GM12878 (cell line): ENCODE measurements around the gene OCA2. TPM values are rescaled to one million over a fixed set of nuclear protein-coding genes. Genes with fewer than 3 reads are reported as not detected.
A peak's percentile ranks its signal among the peaks of the same experiment; 100 is the strongest.

ENCODE experiments used
- ATAC-seq: fragments of 200-7000 bp; cut with Tn5 transposase; 3 replicates; pipeline ENCODE4 v1.9.1; 2020; ENCODE audit warnings: mild to moderate bottlenecking, moderate library complexity
- BruUV-seq: library from RNA; stranded (reverse); fragments of 400-500 nt; replicated peaks from 2 replicates; lab custom pipeline; 2021; lab: Mats Ljungman, UMichigan
- CTCF ChIA-PET: fragments of 300-600 bp; sonication (Branson Sonifier 250); formaldehyde crosslinking; extraction: SDS; loops from one replicate; lab custom pipeline; 2021; ENCODE audit warnings: inconsistent platforms; lab: Yijun Ruan, JAX
- POLR2A ChIA-PET: fragments of 350-600 bp; formaldehyde crosslinking; extraction: SDS; loops from one replicate; lab custom pipeline; 2021; ENCODE audit warnings: inconsistent platforms; lab: Charles Lee
- RAD21 ChIA-PET: fragments of 300-600 bp; sonication (Branson Sonifier 250); formaldehyde crosslinking; loops from one replicate; lab custom pipeline; 2023; ENCODE audit warnings: antibody characterized with exemption; ENCODE audit not compliant: unreplicated experiment; lab: Charles Lee
- SMC1A ChIA-PET: fragments of 300-600 bp; sonication (Branson Sonifier 250); formaldehyde crosslinking; loops from one replicate; lab custom pipeline; 2023; ENCODE audit not compliant: unreplicated experiment, uncharacterized antibody; lab: Charles Lee
- DNase-seq: peaks from one replicate; pipeline ENCODE4 v3.0.0-alpha.2; 2011; ENCODE audit warnings: low read depth, low spot score
- FAIRE-seq: peaks from 3 replicates; lab custom pipeline; 2011; peaks lifted over from hg19 to GRCh38; lab: Jason Lieb, UNC
- H2AFZ ChIP-seq: 2 replicates; pipeline ENCODE4 v1.6.0; 2011; ENCODE audit warnings: low read depth, low read length, control low read depth; ENCODE audit not compliant: control insufficient read depth
- H3K27ac ChIP-seq: 2 replicates; pipeline ENCODE4 v1.5.1; 2011; ENCODE audit warnings: control low read depth; ENCODE audit not compliant: control insufficient read depth, insufficient read depth
- H3K27me3 ChIP-seq, 2 experiments: replicated peaks in 1 of 2; 2 replicates each; pipeline versions ENCODE4 v1.6.0 to v1.6.1; 2011; ENCODE audit warnings: low read length in 1 of 2; ENCODE audit not compliant: control insufficient read depth in 2 of 2, insufficient read depth in 2 of 2
- H3K36me3 ChIP-seq, 2 experiments: 2 replicates each; pipeline ENCODE4 v1.5.1; 2011; ENCODE audit warnings: low read length in 1 of 2; ENCODE audit not compliant: control insufficient read depth in 2 of 2, insufficient read depth in 2 of 2
- H3K4me1 ChIP-seq: 2 replicates; pipeline ENCODE4 v1.6.1; 2011; ENCODE audit warnings: mild to moderate bottlenecking, low read length, moderate library complexity, mixed read lengths; ENCODE audit not compliant: control insufficient read depth, insufficient read depth
- H3K4me2 ChIP-seq: 2 replicates; pipeline ENCODE4 v1.6.0; 2011; ENCODE audit warnings: control low read depth; ENCODE audit not compliant: control insufficient read depth, insufficient read depth
- H3K4me3 ChIP-seq: fragments of 200-600 bp; sonication (generic); 2 replicates; pipeline ENCODE4 v1.5.1; 2016
- H3K79me2 ChIP-seq: 2 replicates; pipeline ENCODE4 v1.6.0; 2011; ENCODE audit warnings: low read length; ENCODE audit not compliant: control insufficient read depth, insufficient read depth
- H3K9ac ChIP-seq: 2 replicates; pipeline ENCODE4 v1.8.0; 2011; ENCODE audit warnings: low read length, control low read depth, mixed read lengths; ENCODE audit not compliant: control insufficient read depth, insufficient read depth
- H3K9me3 ChIP-seq: replicated peaks from 3 replicates; pipeline ENCODE4 v1.5.1; 2011; ENCODE audit warnings: mild to moderate bottlenecking, low read length; ENCODE audit not compliant: control insufficient read depth, insufficient read depth
- H4K20me1 ChIP-seq: 2 replicates; pipeline ENCODE4 v1.6.0; 2011; ENCODE audit not compliant: control insufficient read depth, insufficient read depth
- BCL11A ChIP-seq: IDR thresholded peaks from 2 replicates; pipeline ENCODE4 v1.6.1; 2011; ENCODE audit warnings: low read depth, low read length
- CBX3 ChIP-seq: fragments of 200-600 bp; sonication (generic); IDR thresholded peaks from 2 replicates; pipeline ENCODE4 v1.6.1; 2016; ENCODE audit warnings: low read depth, borderline replicate concordance
- CBX5 ChIP-seq: sonication (generic); IDR thresholded peaks from 2 replicates; pipeline ENCODE4 v1.6.1; 2016; ENCODE audit warnings: low read depth, moderate library complexity, mild to moderate bottlenecking, inconsistent platforms
- CHD1 ChIP-seq: IDR thresholded peaks from 2 replicates; pipeline ENCODE4 v1.6.1; 2012; ENCODE audit warnings: low read depth, low read length, improper control_type of control experiment
- EED ChIP-seq: sonication (generic); IDR thresholded peaks from 2 replicates; pipeline ENCODE4 v1.6.1; 2016; ENCODE audit warnings: antibody characterized with exemption, low read depth
- FOS ChIP-seq: IDR thresholded peaks from 3 replicates; pipeline ENCODE4 v1.6.1; 2011; ENCODE audit warnings: borderline replicate concordance; ENCODE audit not compliant: insufficient read length; ENCODE audit errors: extremely low read depth
- MEF2B ChIP-seq: fragments of 450-650 bp; IDR thresholded peaks from 2 replicates; pipeline ENCODE4 v1.6.1; 2018; ENCODE audit warnings: mild to moderate bottlenecking, moderate library complexity; ENCODE audit not compliant: partially characterized antibody, poor library complexity, severe bottlenecking
- MTA2 ChIP-seq: fragments of 450-650 bp; IDR thresholded peaks from 2 replicates; pipeline ENCODE4 v1.6.1; 2016; ENCODE audit warnings: low read depth, mild to moderate bottlenecking, moderate library complexity
- NR2C1 ChIP-seq: fragments of 450-650 bp; IDR thresholded peaks from 2 replicates; pipeline ENCODE4 v1.6.1; 2017; ENCODE audit warnings: antibody characterized with exemption, mild to moderate bottlenecking, moderate library complexity
- POLR2AphosphoS5 ChIP-seq: IDR thresholded peaks from 2 replicates; pipeline ENCODE4 v1.6.1; 2011; ENCODE audit warnings: mild to moderate bottlenecking, low read length, inconsistent platforms
- RELA ChIP-seq: fragments of 450-650 bp; IDR thresholded peaks from 2 replicates; pipeline ENCODE4 v1.8.0; 2014; ENCODE audit warnings: borderline replicate concordance; ENCODE audit not compliant: partially characterized antibody
- SIN3A ChIP-seq: IDR thresholded peaks from 2 replicates; pipeline ENCODE4 v1.6.1; 2012; ENCODE audit warnings: low read depth, low read length, improper control_type of control experiment
- STAT1 ChIP-seq: fragments of 450-650 bp; conservative IDR thresholded peaks from 2 replicates; pipeline ENCODE4 v1.6.1; 2014; ENCODE audit warnings: antibody characterized with exemption, mild to moderate bottlenecking
- STAT3 ChIP-seq: IDR thresholded peaks from 2 replicates; pipeline ENCODE4 v1.6.1; 2011; ENCODE audit warnings: low read depth, low read length, improper control_type of control experiment
- ZBED1 ChIP-seq: IDR thresholded peaks from 2 replicates; pipeline ENCODE4 v1.6.1; 2016; ENCODE audit warnings: borderline replicate concordance
- WGBS: methylation state at CpG from one replicate; pipeline ENCODE4 v1.1.6; 2016; ENCODE audit warnings: low lambda C conversion rate; ENCODE audit not compliant: insufficient replicate concordance, insufficient coverage; ENCODE audit errors: missing lambda C conversion rate; 5-methylcytosine and 5-hydroxymethylcytosine counted together
- in situ Hi-C: fragments of 300-500 bp; cut with MboI; formaldehyde crosslinking; loops from 9 replicates; pipeline ENCODE4 v1.14.3; 2018; ENCODE audit warnings: mixed read lengths
- intact Hi-C: fragments of 100-400 bp; cut with micrococcal nuclease; formaldehyde crosslinking; loops from one replicate; pipeline ENCODE4 v1.14.2; 2022; ENCODE audit not compliant: unreplicated experiment
- polyA plus RNA-seq, 11 experiments: library from polyadenylated mRNA; depleted of rRNA in 4 of 11; unstranded in 6 of 11; stranded (reverse) in 5 of 11; fragments of >200 nt; fragmentation: Nextera tagmentation in 4 of 11; fragmentation: Illumina TruSeq in 1 of 11; extraction: Ambion mirVana in 4 of 11; extraction: Trizol in 1 of 11; gene quantifications; 1 replicate in 1 of 11; 2 replicates in 10 of 11; pipeline versions ENCODE4 v1.2.1 to v1.2.3, GENCODE V29; 2011 to 2016; ENCODE audit warnings: inconsistent platforms in 2 of 11, missing spikeins in 2 of 11, low read depth in 1 of 11
- total RNA-seq, 4 experiments: library from RNA; depleted of rRNA in 3 of 4; stranded (reverse); fragments of >200 nt in 3 of 4; fragmentation: Illumina TruSeq in 1 of 4; extraction: Trizol in 1 of 4; gene quantifications; 2 replicates each; pipeline versions ENCODE4 v1.2.1 to v1.2.3, GENCODE V29; 2013 to 2021
- TF ChIP-seq, protein P1 (sequence below): fragments of 450-650 bp; IDR thresholded peaks from 2 replicates; pipeline ENCODE4 v1.6.1; 2017; ENCODE audit warnings: borderline replicate concordance
- TF ChIP-seq, protein P2 (sequence below): fragments of 450-650 bp; IDR thresholded peaks from 2 replicates; pipeline ENCODE4 v1.6.1; 2018; ENCODE audit warnings: borderline replicate concordance, mild to moderate bottlenecking; ENCODE audit not compliant: partially characterized antibody

The OCA2 gene
- total and polyA plus RNA-seq, 10 of the 15 experiments (the other 5 are each of a cell fraction or from before 2014, with no cell fraction given): 0.04 to 1.8 TPM; not detected in 8

DNA sequence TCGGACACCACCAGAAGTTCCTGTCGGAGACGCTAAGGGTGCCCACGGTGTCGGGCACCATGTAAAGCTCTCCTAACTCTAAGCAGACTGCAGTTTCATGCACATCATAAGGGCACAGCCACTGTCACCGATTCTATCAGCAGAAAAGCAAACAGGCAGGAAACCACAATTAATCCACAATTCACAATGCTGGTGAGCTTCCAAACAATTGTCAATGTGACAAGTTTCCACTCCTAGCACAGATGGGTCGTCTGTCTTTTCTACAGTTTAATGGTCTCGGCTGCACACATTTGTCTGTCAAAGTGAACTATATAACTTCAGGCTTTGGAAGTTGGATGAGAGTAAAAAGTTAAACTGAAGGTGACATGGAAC lies 8.8 kb upstream of the OCA2 start (continued):
- no peak for TF ChIP-seq CHD1
- TF ChIP-seq STAT1: no peak

DNA sequence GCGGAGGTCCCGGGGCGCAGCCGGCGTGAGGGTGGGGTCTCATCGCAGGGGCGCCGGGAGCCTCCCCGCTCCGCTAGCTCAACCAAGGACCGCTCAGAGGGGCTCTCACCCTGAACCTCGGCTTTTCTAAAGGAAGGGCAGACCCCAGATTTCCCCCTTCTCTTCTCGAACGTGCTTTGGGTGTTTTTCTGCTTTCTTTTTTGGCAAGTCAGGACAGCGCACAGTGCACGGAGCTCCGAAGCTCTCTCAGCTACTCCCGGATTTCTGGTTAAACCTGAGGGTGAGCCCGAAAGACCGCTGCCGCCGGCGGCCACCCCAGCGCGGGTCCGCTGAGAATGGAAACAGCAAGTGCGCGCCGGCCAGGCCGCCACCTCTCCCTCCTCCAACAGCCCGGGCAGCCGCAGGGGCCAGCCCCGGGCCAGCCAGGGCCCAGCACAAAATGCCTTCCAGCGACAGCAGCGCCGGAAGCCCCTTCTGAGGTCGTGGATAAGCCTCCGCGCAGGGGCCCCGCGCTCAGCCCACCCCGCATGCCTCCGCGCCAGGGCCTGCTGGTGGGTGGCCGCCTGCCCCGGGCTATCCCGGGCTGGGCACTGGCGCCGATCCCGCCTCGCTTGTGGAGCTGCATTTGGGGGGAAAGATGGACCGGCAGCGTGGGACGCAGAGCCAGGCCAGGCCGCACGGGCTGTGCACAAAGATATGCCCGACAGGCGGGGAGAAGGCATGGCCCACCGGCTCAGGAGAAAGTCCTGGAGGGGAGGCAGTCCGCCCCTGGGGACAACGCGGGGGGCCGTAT lies 8.2 kb upstream of the OCA2 start:
- H4K20me1 ChIP-seq: no peaks in the 10 kb centered on the region
- ChIA-PET RAD21 (no interaction called here), POLR2A (no interaction called here), SMC1A (interaction anchor here (0.5 kb wide), 1 partner anchor 17 kb away, joined by 3 read pairs; no protein-coding TSS in a partner anchor), CTCF (interaction anchor here (1.2 kb wide), 1 partner anchor 19 kb away, joined by 4 read pairs; no protein-coding TSS in a partner anchor)
- no peak overlapping the region for H2AFZ ChIP-seq
- H3K27ac ChIP-seq: no peak overlapping the region
- peak overlapping the region; percentile 32; the same call in 1 of the 2 replicates for H3K4me3 ChIP-seq
- 26% methylated on average over 46 of the region's 63 CpGs for WGBS
- no peak overlapping the region for H3K9ac ChIP-seq
- in situ Hi-C loops (no loop called here), intact Hi-C loops (no loop called here)
- no peaks in the 10 kb centered on the region for H3K4me1 ChIP-seq
- no peak for FAIRE-seq
- no peak for TF ChIP-seq RELA
- no peak for TF ChIP-seq MEF2B
- TF ChIP-seq, protein P1, sequence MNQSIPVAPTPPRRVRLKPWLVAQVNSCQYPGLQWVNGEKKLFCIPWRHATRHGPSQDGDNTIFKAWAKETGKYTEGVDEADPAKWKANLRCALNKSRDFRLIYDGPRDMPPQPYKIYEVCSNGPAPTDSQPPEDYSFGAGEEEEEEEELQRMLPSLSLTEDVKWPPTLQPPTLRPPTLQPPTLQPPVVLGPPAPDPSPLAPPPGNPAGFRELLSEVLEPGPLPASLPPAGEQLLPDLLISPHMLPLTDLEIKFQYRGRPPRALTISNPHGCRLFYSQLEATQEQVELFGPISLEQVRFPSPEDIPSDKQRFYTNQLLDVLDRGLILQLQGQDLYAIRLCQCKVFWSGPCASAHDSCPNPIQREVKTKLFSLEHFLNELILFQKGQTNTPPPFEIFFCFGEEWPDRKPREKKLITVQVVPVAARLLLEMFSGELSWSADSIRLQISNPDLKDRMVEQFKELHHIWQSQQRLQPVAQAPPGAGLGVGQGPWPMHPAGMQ: no peak
- TF ChIP-seq CBX5: no peak
- no peak for TF ChIP-seq ZBED1
- no peak for TF ChIP-seq MTA2
- TF ChIP-seq POLR2AphosphoS5: no peak
- no peak for TF ChIP-seq STAT3
- no peak for TF ChIP-seq FOS
- TF ChIP-seq EED: no peak
- no peak for TF ChIP-seq BCL11A
- TF ChIP-seq SIN3A: no peak
- TF ChIP-seq NR2C1: no peak
- TF ChIP-seq, protein P2, sequence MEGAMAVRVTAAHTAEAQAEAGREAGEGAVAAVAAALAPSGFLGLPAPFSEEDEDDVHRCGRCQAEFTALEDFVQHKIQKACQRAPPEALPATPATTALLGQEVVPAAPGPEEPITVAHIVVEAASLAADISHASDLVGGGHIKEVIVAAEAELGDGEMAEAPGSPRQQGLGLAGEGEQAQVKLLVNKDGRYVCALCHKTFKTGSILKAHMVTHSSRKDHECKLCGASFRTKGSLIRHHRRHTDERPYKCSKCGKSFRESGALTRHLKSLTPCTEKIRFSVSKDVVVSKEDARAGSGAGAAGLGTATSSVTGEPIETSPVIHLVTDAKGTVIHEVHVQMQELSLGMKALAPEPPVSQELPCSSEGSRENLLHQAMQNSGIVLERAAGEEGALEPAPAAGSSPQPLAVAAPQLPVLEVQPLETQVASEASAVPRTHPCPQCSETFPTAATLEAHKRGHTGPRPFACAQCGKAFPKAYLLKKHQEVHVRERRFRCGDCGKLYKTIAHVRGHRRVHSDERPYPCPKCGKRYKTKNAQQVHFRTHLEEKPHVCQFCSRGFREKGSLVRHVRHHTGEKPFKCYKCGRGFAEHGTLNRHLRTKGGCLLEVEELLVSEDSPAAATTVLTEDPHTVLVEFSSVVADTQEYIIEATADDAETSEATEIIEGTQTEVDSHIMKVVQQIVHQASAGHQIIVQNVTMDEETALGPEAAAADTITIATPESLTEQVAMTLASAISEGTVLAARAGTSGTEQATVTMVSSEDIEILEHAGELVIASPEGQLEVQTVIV: no peak
- TF ChIP-seq CBX3: no peak
- peaks cover 3% of the 10 kb centered on the region in 2 experiments; a peak in 1 of 4 replicates for H3K27me3 ChIP-seq
- H3K36me3 ChIP-seq: peaks cover 0 to 3% of the 10 kb centered on the region in 2 experiments; a peak in 1 of 4 replicates
- H3K79me2 ChIP-seq: no peaks in the 10 kb centered on the region
- H3K4me2 ChIP-seq: peak overlapping the region; percentile 44; the same call in 1 of the 2 replicates
- no peaks in the 10 kb centered on the region for H3K9me3 ChIP-seq
- no TSS peak for BruUV-seq
- no peak for DNase-seq
- peak; percentile 42 for ATAC-seq
